HCT116 (cell line): ENCODE measurements around the gene ULBP2. TPM values are rescaled to one million over a fixed set of nuclear protein-coding genes. Genes with fewer than 3 reads are reported as not detected.

ENCODE experiments used
- EZH2 ChIP-seq: fragments of 200-600 bp; sonication (generic); IDR thresholded peaks from 2 replicates; pipeline ENCODE4 v1.6.1; 2017; ENCODE audit warnings: antibody characterized with exemption, mixed run types
- FOSL1 ChIP-seq: IDR thresholded peaks from 2 replicates; pipeline ENCODE4 v1.6.1; 2012; ENCODE audit warnings: low read depth
- POLR2AphosphoS5 ChIP-seq: IDR thresholded peaks from 2 replicates; pipeline ENCODE4 v1.6.1; 2011; ENCODE audit warnings: mild to moderate bottlenecking, low read depth, low read length, moderate library complexity
- REST ChIP-seq: IDR thresholded peaks from 2 replicates; pipeline ENCODE4 v1.6.1; 2012; ENCODE audit warnings: low read depth
- SP1 ChIP-seq: IDR thresholded peaks from 2 replicates; pipeline ENCODE4 v1.6.1; 2012; ENCODE audit warnings: low read depth
- SRF ChIP-seq: IDR thresholded peaks from 2 replicates; pipeline ENCODE4 v1.6.1; 2012; ENCODE audit warnings: low read depth
- ZBTB33 ChIP-seq: IDR thresholded peaks from 2 replicates; pipeline ENCODE4 v1.6.1; 2011; ENCODE audit warnings: mild to moderate bottlenecking, low read length, moderate library complexity; ENCODE audit not compliant: insufficient replicate concordance; ENCODE audit errors: extremely low read depth
- ZFX ChIP-seq: fragments of 450-650 bp; IDR thresholded peaks from 2 replicates; pipeline ENCODE4 v1.6.1; 2017
- total RNA-seq: library from RNA; stranded (reverse); gene quantifications from one replicate; pipeline ENCODE4 v1.2.1, GENCODE V29; 2021; ENCODE audit not compliant: unreplicated experiment

The ULBP2 gene
- total RNA-seq, 1 experiment from 2014 or later = 10.2 TPM

DNA sequence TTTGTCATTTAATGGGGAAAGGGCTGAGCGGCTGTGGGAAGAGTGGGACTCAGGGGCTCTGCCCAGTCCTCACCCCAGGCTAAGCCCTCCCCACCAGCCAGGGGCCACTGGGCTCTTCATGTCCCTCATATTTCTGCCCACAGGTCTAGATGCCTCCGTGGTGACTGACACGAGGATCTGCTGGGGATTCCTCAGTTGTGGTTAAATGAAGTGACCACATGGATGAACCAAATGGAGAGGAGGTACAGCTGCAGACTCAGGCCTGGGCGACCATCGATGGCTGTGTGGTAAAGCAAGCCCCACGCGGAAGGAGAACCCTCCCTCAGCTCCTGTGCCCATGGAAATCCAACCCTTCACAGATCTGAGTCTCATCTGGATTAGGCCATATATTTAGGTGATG is 54.2 kb downstream of the ULBP2 start (continued):
- TF ChIP-seq REST (no peak), SRF (no peak), FOSL1 (no peak), ZBTB33 (no peak), POLR2AphosphoS5 (no peak), EZH2 (no peak), SP1 (no peak), ZFX (no peak)

Other genes with a start within 250 kb of the ULBP2 start
- gene LATS1, start 223.9 kb upstream of the ULBP2 start, total RNA-seq = 21.6 TPM
- gene NUP43, start 195.5 kb upstream of the ULBP2 start, total RNA-seq = 51.0 TPM
- gene PCMT1, start 192.3 kb upstream of the ULBP2 start, total RNA-seq = 86.9 TPM
- gene LRP11, start 77.7 kb upstream of the ULBP2 start, total RNA-seq = 27.8 TPM
- 3.9 TPM for gene RAET1E, start 43.9 kb upstream of the ULBP2 start, total RNA-seq
- 0.37 TPM for gene RAET1G, start 18.9 kb upstream of the ULBP2 start, total RNA-seq
- 12.4 TPM for gene ULBP1, start 21.9 kb downstream of the ULBP2 start, total RNA-seq
- gene RAET1L, start 83.5 kb downstream of the ULBP2 start, total RNA-seq = 1.5 TPM
- 18.4 TPM for gene ULBP3, start 127.1 kb downstream of the ULBP2 start, total RNA-seq
- gene PPP1R14C, start 201.0 kb downstream of the ULBP2 start, total RNA-seq = 7.8 TPM